Cardiac muscle cell (in vitro differentiated cells and primary cell): ENCODE measurements around the gene WDR20. TPM values are rescaled to one million over a fixed set of nuclear protein-coding genes. Genes with fewer than 3 reads are reported as not detected.
A peak's percentile ranks its signal among the peaks of the same experiment; 100 is the strongest.

Experiments used
- DNase-seq, 2 donors: peaks; one replicate each; pipeline versions ENCODE4 v3.0.0 to v3.0.0-alpha.2; 2010 to 2017; ENCODE audit warnings: low read depth in 1 of 2, low spot score in 1 of 2
- H3K27ac ChIP-seq: fragments of 200-600 bp; sonication (generic); 2 replicates; pipeline ENCODE4 v1.5.1; 2016
- H3K27me3 ChIP-seq: fragments of 200-600 bp; sonication (generic); 2 replicates; pipeline ENCODE4 v1.6.0; 2016; ENCODE audit warnings: control low read depth
- H3K36me3 ChIP-seq: fragments of 200-600 bp; sonication (generic); 2 replicates; pipeline ENCODE4 v1.5.1; 2016; ENCODE audit warnings: control low read depth
- H3K4me1 ChIP-seq: fragments of 200-600 bp; sonication (generic); 2 replicates; pipeline ENCODE4 v1.8.1; 2017; ENCODE audit warnings: low read depth, mild to moderate bottlenecking, mixed run types
- H3K4me3 ChIP-seq: fragments of 200-600 bp; sonication (generic); 2 replicates; pipeline ENCODE4 v1.5.1; 2016; ENCODE audit warnings: mild to moderate bottlenecking
- H3K9me3 ChIP-seq: fragments of 200-600 bp; sonication (generic); 2 replicates; pipeline ENCODE4 v1.5.1; 2017; ENCODE audit warnings: low read depth, mild to moderate bottlenecking, control low read depth
- polyA plus RNA-seq: library from polyadenylated mRNA; unstranded; fragments of >200 nt; fragmentation: Nextera tagmentation; extraction: Ambion mirVana; gene quantifications from 2 replicates; pipeline ENCODE4 v1.2.1, GENCODE V29; 2016
- total RNA-seq: library from RNA; depleted of rRNA; stranded (reverse); fragments of >200 nt; gene quantifications from 2 replicates; pipeline ENCODE4 v1.2.3, GENCODE V29; 2016
- TF ChIP-seq, protein P1 (sequence below): IDR thresholded peaks from 2 replicates; pipeline ENCODE4 v1.5.1; 2012; ENCODE audit warnings: low read depth, mild to moderate bottlenecking, low read length

The WDR20 gene
- total and polyA plus RNA-seq, 2 experiments from 2014 or later = 20.5 to 27.0 TPM

- peak; percentile 35 to 66 for DNase-seq
- H3K36me3 ChIP-seq = no peaks in the 10 kb centered on the region
- H3K27ac ChIP-seq = peak overlapping the region; percentile 80
- H3K27me3 ChIP-seq = no peaks in the 10 kb centered on the region
- no peak overlapping the region for H3K4me3 ChIP-seq
- peaks cover 40% of the 10 kb centered on the region for H3K4me1 ChIP-seq
- TF ChIP-seq, protein P1, sequence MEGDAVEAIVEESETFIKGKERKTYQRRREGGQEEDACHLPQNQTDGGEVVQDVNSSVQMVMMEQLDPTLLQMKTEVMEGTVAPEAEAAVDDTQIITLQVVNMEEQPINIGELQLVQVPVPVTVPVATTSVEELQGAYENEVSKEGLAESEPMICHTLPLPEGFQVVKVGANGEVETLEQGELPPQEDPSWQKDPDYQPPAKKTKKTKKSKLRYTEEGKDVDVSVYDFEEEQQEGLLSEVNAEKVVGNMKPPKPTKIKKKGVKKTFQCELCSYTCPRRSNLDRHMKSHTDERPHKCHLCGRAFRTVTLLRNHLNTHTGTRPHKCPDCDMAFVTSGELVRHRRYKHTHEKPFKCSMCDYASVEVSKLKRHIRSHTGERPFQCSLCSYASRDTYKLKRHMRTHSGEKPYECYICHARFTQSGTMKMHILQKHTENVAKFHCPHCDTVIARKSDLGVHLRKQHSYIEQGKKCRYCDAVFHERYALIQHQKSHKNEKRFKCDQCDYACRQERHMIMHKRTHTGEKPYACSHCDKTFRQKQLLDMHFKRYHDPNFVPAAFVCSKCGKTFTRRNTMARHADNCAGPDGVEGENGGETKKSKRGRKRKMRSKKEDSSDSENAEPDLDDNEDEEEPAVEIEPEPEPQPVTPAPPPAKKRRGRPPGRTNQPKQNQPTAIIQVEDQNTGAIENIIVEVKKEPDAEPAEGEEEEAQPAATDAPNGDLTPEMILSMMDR = no peak
- H3K9me3 ChIP-seq = no peaks in the 10 kb centered on the region
Observed at GRCh38 chr14:102154821-102155549, 15.3 kb downstream of the WDR20 start.

DNA sequence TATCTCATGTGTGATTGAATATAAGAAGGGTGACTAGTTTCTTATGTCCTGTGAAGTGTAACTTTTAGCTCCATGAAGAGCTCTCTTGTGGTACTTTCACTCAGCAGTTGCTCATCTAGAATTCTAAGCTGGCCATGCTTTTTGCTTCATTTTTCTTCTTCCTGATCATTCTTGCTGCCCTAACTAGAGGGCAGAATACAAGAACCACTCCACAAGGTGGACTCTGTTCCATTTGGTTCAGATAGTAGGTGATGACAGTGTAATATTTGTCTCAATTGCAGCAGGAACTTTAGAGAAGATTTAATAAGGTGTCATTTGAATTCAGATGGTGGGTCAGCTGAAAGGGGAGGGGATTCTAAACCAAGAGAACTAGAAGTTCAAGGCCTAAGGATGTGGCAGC is 17.6 kb downstream of the WDR20 start:
- no peaks in the 10 kb centered on the region for H3K27me3 ChIP-seq
- no peaks in the 10 kb centered on the region for H3K9me3 ChIP-seq
- H3K36me3 ChIP-seq = no peaks in the 10 kb centered on the region
- TF ChIP-seq, protein P1 = no peak
- H3K4me1 ChIP-seq = peaks cover 25% of the 10 kb centered on the region
- DNase-seq = no peak
- H3K27ac ChIP-seq = no peak overlapping the region
- H3K4me3 ChIP-seq = no peak overlapping the region

DNA sequence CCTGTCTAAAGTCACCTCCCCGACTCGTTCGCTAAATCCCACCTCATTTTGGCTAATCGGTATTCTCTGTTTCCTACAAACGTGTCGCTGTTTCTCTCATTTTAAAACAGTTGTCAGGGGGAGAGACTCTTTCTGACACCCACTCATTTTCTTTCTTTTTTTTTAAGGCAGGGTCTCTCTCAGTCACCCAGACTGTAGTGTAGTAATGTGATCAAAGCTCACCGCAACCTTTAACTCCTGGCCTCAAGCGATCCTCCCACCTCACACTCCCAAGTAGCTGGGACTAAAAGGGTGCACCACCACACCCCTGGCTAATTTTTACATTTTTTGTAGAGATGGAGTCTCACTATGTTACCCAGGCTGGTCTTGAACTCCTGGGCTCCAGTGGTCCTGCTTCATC is 19.1 kb downstream of the WDR20 start:
- H3K4me3 ChIP-seq = no peak overlapping the region
- H3K4me1 ChIP-seq = peaks cover 25% of the 10 kb centered on the region
- H3K27me3 ChIP-seq = no peaks in the 10 kb centered on the region
- H3K27ac ChIP-seq = no peak overlapping the region
- no peak for DNase-seq
- TF ChIP-seq, protein P1 = no peak
- H3K9me3 ChIP-seq = no peaks in the 10 kb centered on the region
- H3K36me3 ChIP-seq = no peaks in the 10 kb centered on the region

DNA sequence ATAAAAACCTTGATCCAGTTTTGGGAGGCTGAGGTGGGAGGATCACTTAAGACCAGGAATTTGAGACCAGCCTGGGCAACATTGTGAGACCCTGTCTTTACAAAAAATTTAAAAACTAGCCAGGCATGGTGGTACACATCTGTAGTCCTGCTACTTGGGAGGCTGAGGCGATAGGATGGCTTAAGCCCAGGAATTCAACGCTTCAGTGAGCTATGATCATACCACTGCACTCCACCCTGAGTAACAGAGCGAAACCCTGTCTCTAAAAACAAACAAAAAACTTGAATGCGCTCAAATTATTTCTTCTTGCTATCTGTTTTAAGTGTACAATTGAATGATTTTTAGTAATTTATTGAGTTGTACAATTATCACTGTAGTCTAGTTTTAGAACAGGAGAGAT is 20.1 kb downstream of the WDR20 start:
- Histone ChIP-seq H3K36me3 (no peaks in the 10 kb centered on the region), H3K27ac (no peak overlapping the region), H3K9me3 (no peaks in the 10 kb centered on the region), H3K4me1 (peaks cover 15% of the 10 kb centered on the region), H3K27me3 (no peaks in the 10 kb centered on the region), H3K4me3 (no peak overlapping the region)
- no peak for DNase-seq
- TF ChIP-seq, protein P1 = no peak

DNA sequence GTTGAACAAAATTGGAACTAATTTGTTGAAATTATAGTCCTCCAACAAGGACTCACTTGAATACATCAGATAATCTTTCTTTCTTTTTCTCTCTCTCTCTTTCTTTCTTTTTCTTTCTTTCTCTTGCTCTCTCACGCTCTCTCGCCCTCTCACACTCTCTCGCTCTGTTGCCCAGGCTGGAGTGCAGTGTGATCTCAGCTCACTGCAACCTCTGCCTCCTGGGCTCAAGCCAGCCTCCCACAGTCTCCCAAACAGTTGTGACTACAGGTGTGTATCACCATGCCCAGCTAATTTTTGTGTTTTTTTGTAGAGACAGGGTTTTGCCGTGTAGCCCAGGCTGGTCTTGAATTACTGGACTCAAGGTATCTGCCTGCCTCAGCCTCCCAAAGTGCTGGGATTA is 22.8 kb downstream of the WDR20 start:
- no peak for DNase-seq

More for the DNA sequence above, 22.8 kb downstream of the WDR20 start:
- Histone ChIP-seq H3K4me1 (peaks cover 16% of the 10 kb centered on the region), H3K36me3 (no peaks in the 10 kb centered on the region), H3K27ac (no peak overlapping the region), H3K9me3 (no peaks in the 10 kb centered on the region), H3K27me3 (no peaks in the 10 kb centered on the region), H3K4me3 (no peak overlapping the region)
- TF ChIP-seq, protein P1 = no peak
